C4-2B (cell line): Measurements from ENCODE around the gene NRARP.

Experiments used
- CTCF ChIP-seq: fragments of 450-650 bp; conservative IDR thresholded peaks from 2 replicates; pipeline ENCODE4 v1.5.1; 2017; ENCODE audit warnings: mild to moderate bottlenecking
- ZFX ChIP-seq: fragments of 450-650 bp; IDR thresholded peaks from 2 replicates; pipeline ENCODE4 v1.6.1; 2017

- no peak for TF ChIP-seq CTCF
- TF ChIP-seq ZFX, result no peak
Observed at GRCh38 chr9:137309368-137310188, 7.5 kb upstream of the NRARP start.
